Right lobe of liver (tissue), 6 donors: ENCODE data around the gene ERI3. TPM values are rescaled to one million over a fixed set of nuclear protein-coding genes. Genes with fewer than 3 reads are reported as not detected.

ENCODE experiments used
- ATAC-seq, 4 donors: fragments of 200-7000 bp; cut with Tn5 transposase; one replicate each; pipeline ENCODE4 v1.9.1; 2020; ENCODE audit warnings: mild to moderate bottlenecking in 4 of 4, moderate library complexity in 4 of 4
- DNase-seq, 3 donors: peaks; one replicate each; pipeline ENCODE4 v3.0.0-alpha.2; 2020
- H3K27ac ChIP-seq, 3 donors: fragments of 200-600 bp; one replicate each; pipeline ENCODE4 v1.8.0; 2022
- H3K27me3 ChIP-seq, 2 donors: fragments of 200-600 bp; one replicate each; pipeline ENCODE4 v1.8.0; 2022
- H3K36me3 ChIP-seq, 4 donors: fragments of 200-600 bp; sonication (generic) in 1 of 4; one replicate each; pipeline versions ENCODE4 v1.5.1 to v1.8.0; 2017 to 2022; ENCODE audit warnings: control low read depth in 1 of 4
- H3K4me1 ChIP-seq, 4 donors: fragments of 200-600 bp; sonication (generic) in 1 of 4; one replicate each; pipeline versions ENCODE4 v1.5.1 to v1.8.0; 2017 to 2022; ENCODE audit warnings: control low read depth in 1 of 4
- H3K4me3 ChIP-seq, 3 donors: fragments of 200-600 bp; one replicate each; pipeline ENCODE4 v1.8.0; 2022
- H3K9me3 ChIP-seq, 4 donors: fragments of 200-600 bp; sonication (generic) in 1 of 4; one replicate each; pipeline versions ENCODE4 v1.5.1 to v1.8.0; 2017 to 2022; ENCODE audit warnings: control low read depth in 1 of 4
- POLR2A ChIP-seq: fragments of 450-650 bp; IDR thresholded peaks from one replicate; pipeline ENCODE4 v1.6.1; 2017; ENCODE audit warnings: antibody characterized with exemption, mild to moderate bottlenecking
- WGBS: methylation state at CpG from one replicate; pipeline ENCODE4 v1.1.6; 2018; ENCODE audit warnings: low coverage, low lambda C conversion rate; ENCODE audit not compliant: insufficient coverage; ENCODE audit errors: missing lambda C conversion rate; 5-methylcytosine and 5-hydroxymethylcytosine counted together
- intact Hi-C, 2 donors: fragments of 100-400 bp; cut with DNase I; formaldehyde crosslinking; loops; one replicate each; pipeline versions ENCODE4 v1.11.2 to v1.14.1; 2022
- total RNA-seq, 6 experiments: library from RNA; depleted of rRNA in 2 of 6; stranded (reverse); fragments of >200 nt in 2 of 6; fragmentation: NEBNext Ultra II Directional in 3 of 6; extraction: Animal tissue kit (Norgen Biotek cat#: 25700) in 3 of 6; gene quantifications; one replicate each; pipeline versions ENCODE4 v1.1.0 to v1.2.4, GENCODE V29; 2016 to 2023
- TF ChIP-seq, protein P1 (sequence below), 4 donors: fragments of 200-600 bp in 3 of 4; fragments of 450-650 bp in 1 of 4; IDR thresholded peaks; one replicate each; pipeline versions ENCODE4 v1.5.1 to v1.8.0; 2016 to 2022; ENCODE audit warnings: antibody characterized with exemption in 4 of 4, mild to moderate bottlenecking in 2 of 4
- donor health status: DM: no; HTN: yes; CAD: no.
- donor health status: DM: no; HTN: no; CAD: no.
- donor health status: DM: no; HTN: no; CAD: no.
- donor health status: DM: no; HTN: yes; CAD: no.
- donor health status: DM: no; HTN: yes; CAD: no.

Gene ERI3
- total RNA-seq, 6 experiments from 2014 or later: 20.6 to 30.6 (median 23.8) TPM

DNA sequence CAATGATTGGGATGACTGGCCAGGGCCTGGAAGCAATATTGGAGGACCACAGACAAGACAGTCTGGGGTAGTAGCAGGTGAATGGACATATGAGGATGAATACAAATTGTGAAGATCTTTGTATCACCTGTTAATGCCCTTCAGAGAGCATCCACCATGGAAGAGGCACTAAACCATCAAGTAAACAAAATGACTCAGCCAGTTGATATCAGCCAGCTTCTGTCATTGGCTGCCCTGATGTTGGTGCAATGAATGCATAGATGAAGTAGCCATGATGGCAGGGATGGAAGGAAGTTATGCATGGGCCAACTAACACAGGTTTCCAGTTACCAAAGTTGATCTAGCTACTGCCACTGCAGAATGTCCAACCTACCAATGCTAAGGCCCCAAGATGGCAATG lies 16.1 kb upstream of the ERI3 start:
- Histone ChIP-seq H3K9me3 (no peaks in the 10 kb centered on the region), H3K4me3 (no peak overlapping the region), H3K36me3 (no peaks in the 10 kb centered on the region), H3K27me3 (no peaks in the 10 kb centered on the region), H3K27ac (no peak overlapping the region), H3K4me1 (no peaks in the 10 kb centered on the region)
- intact Hi-C loops: loop anchor here (10.0 kb wide), 1 partner anchor 224 kb away; no protein-coding TSS in a partner anchor
- ATAC-seq (no peak), DNase-seq (no peak)
- TF ChIP-seq, protein P1, sequence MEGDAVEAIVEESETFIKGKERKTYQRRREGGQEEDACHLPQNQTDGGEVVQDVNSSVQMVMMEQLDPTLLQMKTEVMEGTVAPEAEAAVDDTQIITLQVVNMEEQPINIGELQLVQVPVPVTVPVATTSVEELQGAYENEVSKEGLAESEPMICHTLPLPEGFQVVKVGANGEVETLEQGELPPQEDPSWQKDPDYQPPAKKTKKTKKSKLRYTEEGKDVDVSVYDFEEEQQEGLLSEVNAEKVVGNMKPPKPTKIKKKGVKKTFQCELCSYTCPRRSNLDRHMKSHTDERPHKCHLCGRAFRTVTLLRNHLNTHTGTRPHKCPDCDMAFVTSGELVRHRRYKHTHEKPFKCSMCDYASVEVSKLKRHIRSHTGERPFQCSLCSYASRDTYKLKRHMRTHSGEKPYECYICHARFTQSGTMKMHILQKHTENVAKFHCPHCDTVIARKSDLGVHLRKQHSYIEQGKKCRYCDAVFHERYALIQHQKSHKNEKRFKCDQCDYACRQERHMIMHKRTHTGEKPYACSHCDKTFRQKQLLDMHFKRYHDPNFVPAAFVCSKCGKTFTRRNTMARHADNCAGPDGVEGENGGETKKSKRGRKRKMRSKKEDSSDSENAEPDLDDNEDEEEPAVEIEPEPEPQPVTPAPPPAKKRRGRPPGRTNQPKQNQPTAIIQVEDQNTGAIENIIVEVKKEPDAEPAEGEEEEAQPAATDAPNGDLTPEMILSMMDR (IDR thresholded peaks at IDR 0.05): no peak

DNA sequence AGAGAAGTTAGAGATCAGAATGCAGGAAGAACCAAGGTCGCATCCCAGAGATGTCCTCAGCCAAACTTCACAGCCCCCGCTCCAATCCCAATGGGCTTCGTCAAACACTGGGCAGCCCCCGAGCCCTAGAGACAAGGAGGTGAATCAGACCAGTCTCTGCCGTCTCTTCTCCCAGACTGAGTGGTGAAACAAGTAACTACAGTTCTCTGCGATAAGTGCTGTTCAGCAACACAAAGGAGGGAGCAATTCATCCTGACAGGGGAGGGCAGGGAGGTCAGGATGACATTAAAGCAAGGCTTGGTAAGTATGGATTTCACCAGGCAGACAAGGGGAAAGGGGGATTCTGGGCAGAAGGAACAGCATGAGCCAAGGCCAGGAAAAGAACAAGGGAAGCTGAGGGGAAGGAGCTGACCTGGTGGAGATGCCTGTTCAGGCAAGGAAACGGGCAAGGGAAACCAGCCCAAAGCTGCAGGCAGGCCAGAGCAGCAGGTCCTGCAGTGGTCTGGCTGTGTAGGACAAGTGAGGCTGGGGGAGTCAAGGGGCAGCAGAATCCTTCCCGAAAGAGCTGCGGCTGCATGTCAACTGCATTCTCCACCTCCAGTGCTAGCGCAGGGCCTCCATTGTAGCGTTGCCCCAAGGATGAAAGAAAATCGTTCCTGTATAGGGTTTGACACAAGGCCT lies 13.6 kb upstream of the ERI3 start:
- ATAC-seq: no peak
- intact Hi-C loops: no loop called here

DNA sequence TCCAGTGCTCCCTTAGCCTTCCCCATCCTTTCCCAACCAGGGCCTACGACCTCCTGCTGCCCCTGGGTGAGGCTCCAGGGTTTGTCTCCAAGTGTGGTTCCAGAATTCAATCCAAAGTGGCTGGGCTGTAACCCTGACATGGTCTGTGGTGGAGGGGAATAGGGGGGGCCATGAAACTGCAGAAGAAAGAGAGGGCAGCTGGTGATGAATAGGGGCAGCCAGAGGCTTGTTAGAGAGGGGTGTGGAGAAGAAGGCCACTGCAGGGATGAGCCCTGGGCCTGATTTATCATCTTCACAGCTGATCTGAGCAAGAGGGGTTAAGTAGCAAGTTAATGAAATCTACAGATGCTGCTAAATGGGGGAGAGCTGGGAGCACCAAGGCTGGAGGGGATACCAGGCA lies 12.9 kb upstream of the ERI3 start:
- no peaks in the 10 kb centered on the region for H3K27me3 ChIP-seq
- H3K9me3 ChIP-seq: no peaks in the 10 kb centered on the region
- DNase-seq (no peak), ATAC-seq (no peak)
- no peak overlapping the region for H3K4me3 ChIP-seq
- 80% methylated on average over 1 of the region's 1 CpG for WGBS
- TF ChIP-seq, protein P1 (IDR thresholded peaks at IDR 0.05): no peak
- TF ChIP-seq POLR2A: no peak
- no peaks in the 10 kb centered on the region for H3K36me3 ChIP-seq
- no peak overlapping the region for H3K27ac ChIP-seq
- no peaks in the 10 kb centered on the region for H3K4me1 ChIP-seq
- intact Hi-C loops: no loop called here

More for the DNA sequence above, 13.6 kb upstream of the ERI3 start:
- Histone ChIP-seq H3K4me3 (no peak overlapping the region), H3K36me3 (no peaks in the 10 kb centered on the region), H3K27me3 (no peaks in the 10 kb centered on the region), H3K4me1 (no peaks in the 10 kb centered on the region), H3K9me3 (no peaks in the 10 kb centered on the region), H3K27ac (no peak overlapping the region)
- TF ChIP-seq, protein P1 (IDR thresholded peaks at IDR 0.05): no peak
- TF ChIP-seq POLR2A: no peak
- DNase-seq: no peak
- 58% methylated on average over 4 of the region's 12 CpGs for WGBS

DNA sequence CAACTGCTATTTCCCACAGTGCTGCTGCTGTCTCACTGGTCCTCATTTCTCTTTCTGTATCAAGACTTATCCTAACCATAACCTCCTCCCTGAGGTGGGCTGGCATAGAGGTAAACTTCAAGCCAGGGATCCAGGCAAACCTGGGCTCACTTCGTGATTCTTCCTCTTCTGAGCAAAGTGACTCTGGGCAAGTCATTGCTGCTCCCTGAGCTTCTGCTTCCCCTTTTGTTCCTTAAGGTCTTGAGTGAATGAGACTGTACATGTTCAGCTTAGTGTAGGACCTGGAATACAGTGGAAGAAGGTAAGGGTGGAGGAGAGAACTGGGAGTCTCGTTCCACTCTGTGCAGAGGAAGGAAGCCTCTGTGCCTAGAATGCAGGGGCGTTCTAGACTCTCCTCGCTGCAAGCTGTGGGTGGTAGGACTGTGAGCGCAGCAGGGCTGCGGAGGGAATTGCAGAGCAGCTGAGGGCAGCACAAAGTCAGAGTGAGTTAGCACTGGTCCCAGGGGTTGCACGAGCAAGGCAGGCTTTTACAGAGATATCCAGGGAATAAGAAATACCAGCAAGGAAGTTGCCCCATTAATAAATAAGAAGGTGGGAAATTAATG lies 11.4 kb upstream of the ERI3 start:
- H3K36me3 ChIP-seq: no peaks in the 10 kb centered on the region
- H3K27ac ChIP-seq: no peak overlapping the region
- TF ChIP-seq, protein P1 (IDR thresholded peaks at IDR 0.05): no peak
- TF ChIP-seq POLR2A: no peak
- H3K4me1 ChIP-seq: no peaks in the 10 kb centered on the region
- no peak for ATAC-seq
- no peak for DNase-seq
- H3K4me3 ChIP-seq: no peak overlapping the region
- 76% methylated on average over 7 of the region's 7 CpGs for WGBS
- no peaks in the 10 kb centered on the region for H3K27me3 ChIP-seq
- intact Hi-C loops: no loop called here
- no peaks in the 10 kb centered on the region for H3K9me3 ChIP-seq
